Measurements from ENCODE around the gene THADA. TPM values are rescaled to one million over a fixed set of nuclear protein-coding genes. Genes with fewer than 3 reads are reported as not detected.

The THADA gene
- total RNA-seq, 1 donor from 2014 or later = 32.9 TPM

DNA sequence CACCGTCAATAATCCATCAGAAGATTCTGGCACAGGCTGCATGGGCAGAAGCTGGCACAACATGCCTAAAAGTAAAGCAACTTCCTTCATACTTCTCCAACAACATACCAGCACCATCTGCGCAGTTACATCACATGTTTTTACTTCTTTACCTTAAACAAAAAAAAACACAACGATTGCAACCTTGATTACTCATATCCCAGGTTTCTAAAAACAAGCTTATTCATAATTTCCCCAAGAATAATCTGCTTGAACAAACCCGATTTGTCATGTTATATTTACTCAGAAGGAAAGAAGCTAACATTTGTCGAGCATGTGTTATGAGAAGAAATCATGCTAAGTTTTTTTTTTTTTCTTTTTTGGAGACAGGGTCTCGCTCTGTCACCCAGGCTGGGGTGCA lies 54.7 kb downstream of the THADA start:
- Histone ChIP-seq H3K36me3 (no peaks in the 10 kb centered on the region), H3K27ac (peak overlapping the region; percentile 65), H3K4me1 (peaks cover 11% of the 10 kb centered on the region), H3K27me3 (no peaks in the 10 kb centered on the region), H3K4me3 (no peak overlapping the region), H3K9me3 (no peaks in the 10 kb centered on the region)
- DNase-seq (no peak), ATAC-seq (no peak)
- intact Hi-C loops (cut with DNase I) = no loop called here
- no peak for TF ChIP-seq CTCF (IDR thresholded peaks at IDR 0.05)

DNA sequence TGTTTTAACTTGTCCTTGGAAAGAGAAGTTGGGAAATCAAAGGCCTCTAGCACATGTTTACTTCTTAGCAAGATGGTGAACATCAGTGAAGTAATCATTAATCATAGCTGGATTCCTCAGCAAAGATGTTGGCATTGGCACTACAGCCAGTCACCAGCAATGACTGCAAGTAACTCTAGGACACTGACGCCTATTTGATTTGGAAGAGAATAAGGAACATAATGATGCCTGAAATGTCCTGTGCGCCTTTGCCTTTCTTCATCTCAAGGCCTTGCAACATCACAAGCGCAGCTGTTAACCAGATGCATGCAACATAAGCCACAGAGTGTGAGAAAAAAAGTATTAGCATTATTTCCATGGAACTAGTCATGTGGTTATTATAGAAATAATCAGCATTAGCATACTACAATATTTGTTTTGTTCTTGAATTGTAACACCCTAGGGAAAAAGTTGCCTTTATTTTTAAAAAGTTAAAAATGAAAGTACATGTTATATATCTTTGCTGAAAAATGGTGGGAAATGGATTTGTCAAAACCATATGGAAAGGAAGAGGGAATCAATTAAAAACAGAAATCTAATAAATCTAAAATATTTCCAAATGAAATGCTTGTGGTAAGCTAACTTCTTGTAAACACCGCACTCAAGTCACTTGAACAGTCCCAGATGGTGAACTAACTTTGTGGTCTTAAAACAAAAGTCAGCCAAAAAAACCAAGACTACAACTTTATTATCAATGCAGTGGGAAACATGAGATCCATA lies 55.6 kb downstream of the THADA start:
- DNase-seq (no peak), ATAC-seq (peak; percentile 96)
- peaks cover 11% of the 10 kb centered on the region for H3K4me1 ChIP-seq
- H3K36me3 ChIP-seq = no peaks in the 10 kb centered on the region
- intact Hi-C loops (cut with DNase I) = no loop called here
- peak overlapping the region; percentile 65 for H3K27ac ChIP-seq
- no peak overlapping the region for H3K4me3 ChIP-seq
- no peaks in the 10 kb centered on the region for H3K27me3 ChIP-seq
- no peaks in the 10 kb centered on the region for H3K9me3 ChIP-seq
- no peak for TF ChIP-seq CTCF (IDR thresholded peaks at IDR 0.05)

DNA sequence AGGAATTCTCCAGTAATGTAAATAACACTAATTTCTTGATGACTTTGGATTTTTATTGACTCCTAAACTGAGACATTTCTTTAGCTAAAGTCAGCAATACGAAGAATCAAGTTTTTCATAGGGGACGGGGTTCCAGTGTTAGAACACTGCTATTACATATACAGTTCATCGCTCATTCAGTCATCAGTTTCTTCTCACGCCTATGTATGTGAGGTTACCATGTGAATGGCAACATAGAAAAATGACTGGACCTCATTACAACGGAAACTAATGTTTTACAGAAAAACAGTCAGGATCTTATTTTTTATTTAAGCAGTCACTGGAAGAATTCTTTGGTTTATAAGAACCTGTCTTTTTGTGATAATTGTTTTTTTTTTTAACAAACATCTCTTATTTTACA lies 56.4 kb downstream of the THADA start:
- H3K36me3 ChIP-seq = no peaks in the 10 kb centered on the region
- no peak overlapping the region for H3K4me3 ChIP-seq
- intact Hi-C loops (cut with DNase I) = no loop called here
- no peaks in the 10 kb centered on the region for H3K27me3 ChIP-seq
- no peak for TF ChIP-seq CTCF (IDR thresholded peaks at IDR 0.05)
- DNase-seq (no peak), ATAC-seq (no peak)
- H3K4me1 ChIP-seq = peaks cover 11% of the 10 kb centered on the region
- no peaks in the 10 kb centered on the region for H3K9me3 ChIP-seq
- H3K27ac ChIP-seq = peak overlapping the region; percentile 65

DNA sequence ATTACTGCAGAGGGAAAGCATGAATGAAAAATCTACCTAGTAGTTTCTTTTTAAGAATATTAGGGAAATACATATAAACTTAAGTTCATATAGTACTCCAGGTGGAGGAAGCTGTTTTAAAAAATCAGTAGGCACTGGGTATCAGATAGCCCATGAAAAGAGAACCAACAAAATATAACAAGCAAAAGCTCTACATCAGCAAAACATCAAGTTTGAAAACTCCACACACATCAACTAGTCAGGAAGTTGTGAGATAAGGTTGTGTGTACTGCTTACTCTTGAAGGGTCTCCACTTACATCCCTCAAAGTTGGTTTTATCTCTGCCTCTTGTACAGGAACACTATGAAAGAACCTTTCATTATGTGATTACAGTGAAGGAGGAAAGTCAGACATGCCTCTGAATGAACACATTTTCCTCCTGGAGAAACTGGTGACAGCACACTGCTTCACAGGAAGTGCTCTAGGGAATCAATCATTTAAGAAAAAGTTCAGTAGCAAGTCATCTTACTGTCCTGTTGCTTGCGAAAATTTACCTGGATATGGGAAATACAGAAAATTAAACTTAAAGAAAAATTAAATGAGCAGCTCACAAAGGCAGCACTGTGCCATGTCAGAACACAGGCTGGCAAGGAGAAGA lies 57.7 kb downstream of the THADA start:
- TF ChIP-seq CTCF (IDR thresholded peaks at IDR 0.05) = no peak
- no peak for DNase-seq
- no peaks in the 10 kb centered on the region for H3K9me3 ChIP-seq
- peaks cover 11% of the 10 kb centered on the region for H3K4me1 ChIP-seq
- no peaks in the 10 kb centered on the region for H3K27me3 ChIP-seq
- H3K27ac ChIP-seq = peak overlapping the region; percentile 45
- H3K36me3 ChIP-seq = no peaks in the 10 kb centered on the region
- no peak for ATAC-seq
- no peak overlapping the region for H3K4me3 ChIP-seq
- intact Hi-C loops (cut with DNase I) = no loop called here

- TF ChIP-seq CTCF (IDR thresholded peaks at IDR 0.05) = no peak
- no peak for DNase-seq
- Histone ChIP-seq H3K4me3 (no peak overlapping the region), H3K27me3 (no peaks in the 10 kb centered on the region), H3K9me3 (no peaks in the 10 kb centered on the region), H3K27ac (no peak overlapping the region), H3K36me3 (no peaks in the 10 kb centered on the region), H3K4me1 (peaks cover 11% of the 10 kb centered on the region)
- ATAC-seq = peak; percentile 68
- intact Hi-C loops (cut with DNase I) = no loop called here
Measured at GRCh38 chr2:43537137-43537536, 58.7 kb downstream of the THADA start.
